Activated T-helper 1 cell treated with anti-CD3 and anti-CD28 coated beads, Interleukin-12 subunit alpha, Interleukin-12 subunit beta, Interleukin-2, Interleukin-4 antibody, amounts not matched to agents 30 ng/mL and 10 ng/mL and 1 ng/mL, durations not matched to agents 14 hours and 24 hours and 36 hours (primary cell): ENCODE data around the gene RPS14. TPM values are rescaled to one million over a fixed set of nuclear protein-coding genes. Genes with fewer than 3 reads are reported as not detected.
A peak's percentile ranks its signal among the peaks of the same experiment; 100 is the strongest.

Source experiments
- DNase-seq: peaks from one replicate; pipeline ENCODE4 v3.0.0; 2021; ENCODE audit warnings: low spot score
- H3K27ac Mint-ChIP-seq: one replicate; pipeline ENCODE4 v1.8.0; 2021; ENCODE audit warnings: mild to moderate bottlenecking, mixed read lengths
- H3K27me3 Mint-ChIP-seq: one replicate; pipeline ENCODE4 v1.8.0; 2022; ENCODE audit warnings: mild to moderate bottlenecking, moderate library complexity, mixed read lengths; ENCODE audit not compliant: insufficient read depth
- H3K36me3 Mint-ChIP-seq: one replicate; pipeline ENCODE4 v1.8.0; 2021; ENCODE audit warnings: low read depth, mixed read lengths
- H3K4me1 Mint-ChIP-seq: one replicate; pipeline ENCODE4 v1.8.0; 2021; ENCODE audit warnings: low read depth, mixed read lengths
- H3K4me3 Mint-ChIP-seq: one replicate; pipeline ENCODE4 v1.8.0; 2021; ENCODE audit warnings: mild to moderate bottlenecking, moderate library complexity, mixed read lengths
- H3K9me3 Mint-ChIP-seq: one replicate; pipeline ENCODE4 v1.8.0; 2021; ENCODE audit warnings: mixed read lengths
- intact Hi-C: fragments of 100-400 bp; cut with micrococcal nuclease; formaldehyde crosslinking; loops from one replicate; pipeline ENCODE4 v1.15.1; 2024
- total RNA-seq: library from RNA; stranded (reverse); gene quantifications from 2 replicates; pipeline ENCODE4 v1.2.3, GENCODE V29; 2022

RPS14 gene
- 2,328 and 2,429 TPM in 2 replicates for total RNA-seq

GRCh38 chr5:150449517-150450339 is at the start of gene RPS14:
TSS of gene RPS14 (minus strand) at chr5:150449739. CDS start at chr5:150447733, 2,006 bp downstream.
- peaks cover 40% of the 10 kb centered on the region for H3K4me1 Mint-ChIP-seq
- H3K27ac Mint-ChIP-seq = peak within 1 kb of the TSS; percentile 100
- peak; percentile 91 for DNase-seq
- intact Hi-C loops = loop anchor here (1.0 to 5.0 kb wide), 14 partner anchors 9 to 1322 kb away; partner anchors contain the start of genes CD74, DCTN4, G3BP1 and HMGXB3
- H3K4me3 Mint-ChIP-seq = peak within 1 kb of the TSS; percentile 92
- no peaks in the 10 kb centered on the region for H3K9me3 Mint-ChIP-seq
- peaks cover 41% of the 10 kb centered on the region for H3K36me3 Mint-ChIP-seq
- peaks cover 2% of the 10 kb centered on the region for H3K27me3 Mint-ChIP-seq

- Mint-ChIP-seq H3K27me3 (peaks cover 1% of the 10 kb centered on the region), H3K4me1 (no peaks in the 10 kb centered on the region), H3K9me3 (no peaks in the 10 kb centered on the region), H3K4me3 (no peak overlapping the region), H3K36me3 (no peaks in the 10 kb centered on the region), H3K27ac (no peak overlapping the region)
- no peak for DNase-seq
- intact Hi-C loops = no loop called here
Observed at GRCh38 chr5:150498971-150499370, 49.4 kb upstream of the RPS14 start.

- Mint-ChIP-seq H3K9me3 (no peaks in the 10 kb centered on the region), H3K4me3 (no peak overlapping the region), H3K4me1 (no peaks in the 10 kb centered on the region), H3K27me3 (peaks cover 1% of the 10 kb centered on the region), H3K27ac (no peak overlapping the region), H3K36me3 (no peaks in the 10 kb centered on the region)
- intact Hi-C loops = no loop called here
- no peak for DNase-seq
Observed at GRCh38 chr5:150498501-150498900, 49.0 kb upstream of the RPS14 start.

GRCh38 chr5:150497989-150498317 is 48.4 kb upstream of the RPS14 start:
- H3K27ac Mint-ChIP-seq = no peak overlapping the region
- no peak for DNase-seq
- no peaks in the 10 kb centered on the region for H3K4me1 Mint-ChIP-seq
- H3K4me3 Mint-ChIP-seq = no peak overlapping the region
- intact Hi-C loops = no loop called here
- H3K27me3 Mint-ChIP-seq = peaks cover 1% of the 10 kb centered on the region
- no peaks in the 10 kb centered on the region for H3K36me3 Mint-ChIP-seq
- no peaks in the 10 kb centered on the region for H3K9me3 Mint-ChIP-seq

GRCh38 chr5:150497274-150497988 is 47.9 kb upstream of the RPS14 start:
- H3K27me3 Mint-ChIP-seq = peaks cover 1% of the 10 kb centered on the region
- H3K27ac Mint-ChIP-seq = no peak overlapping the region
- no peak overlapping the region for H3K4me3 Mint-ChIP-seq
- no peak for DNase-seq
- H3K9me3 Mint-ChIP-seq = no peaks in the 10 kb centered on the region
- no peaks in the 10 kb centered on the region for H3K36me3 Mint-ChIP-seq
- no peaks in the 10 kb centered on the region for H3K4me1 Mint-ChIP-seq
- intact Hi-C loops = no loop called here

- H3K9me3 Mint-ChIP-seq = no peaks in the 10 kb centered on the region
- no peak overlapping the region for H3K4me3 Mint-ChIP-seq
- intact Hi-C loops = no loop called here
Observed at GRCh38 chr5:150496534-150496933, 47.0 kb upstream of the RPS14 start.

GRCh38 chr5:150496098-150496497 is 46.6 kb upstream of the RPS14 start:
- no peaks in the 10 kb centered on the region for H3K27me3 Mint-ChIP-seq
- H3K27ac Mint-ChIP-seq = no peak overlapping the region
- DNase-seq = no peak
- intact Hi-C loops = no loop called here
- H3K4me1 Mint-ChIP-seq = no peaks in the 10 kb centered on the region
- H3K4me3 Mint-ChIP-seq = no peak overlapping the region
- no peaks in the 10 kb centered on the region for H3K9me3 Mint-ChIP-seq
- no peaks in the 10 kb centered on the region for H3K36me3 Mint-ChIP-seq

More at GRCh38 chr5:150496534-150496933, 47.0 kb upstream of the RPS14 start:
- no peaks in the 10 kb centered on the region for H3K27me3 Mint-ChIP-seq
- no peaks in the 10 kb centered on the region for H3K36me3 Mint-ChIP-seq
- H3K4me1 Mint-ChIP-seq = no peaks in the 10 kb centered on the region
- H3K27ac Mint-ChIP-seq = no peak overlapping the region
- no peak for DNase-seq

- DNase-seq = no peak
- H3K27me3 Mint-ChIP-seq = peaks cover 1% of the 10 kb centered on the region
- no peaks in the 10 kb centered on the region for H3K4me1 Mint-ChIP-seq
- no peaks in the 10 kb centered on the region for H3K9me3 Mint-ChIP-seq
- H3K4me3 Mint-ChIP-seq = no peak overlapping the region
- intact Hi-C loops = no loop called here
- no peak overlapping the region for H3K27ac Mint-ChIP-seq
- no peaks in the 10 kb centered on the region for H3K36me3 Mint-ChIP-seq
Observed at GRCh38 chr5:150492621-150493020, 43.1 kb upstream of the RPS14 start.

- intact Hi-C loops = no loop called here
- no peaks in the 10 kb centered on the region for H3K36me3 Mint-ChIP-seq
- H3K27ac Mint-ChIP-seq = no peak overlapping the region
Observed at GRCh38 chr5:150491876-150492275, 42.3 kb upstream of the RPS14 start.

GRCh38 chr5:150490754-150491153 is 41.2 kb upstream of the RPS14 start:
- Mint-ChIP-seq H3K36me3 (no peaks in the 10 kb centered on the region), H3K4me1 (no peaks in the 10 kb centered on the region), H3K4me3 (no peak overlapping the region), H3K27ac (no peak overlapping the region), H3K9me3 (no peaks in the 10 kb centered on the region), H3K27me3 (peaks cover 6% of the 10 kb centered on the region)
- DNase-seq = no peak
- intact Hi-C loops = no loop called here

More at GRCh38 chr5:150491876-150492275, 42.3 kb upstream of the RPS14 start:
- Mint-ChIP-seq H3K9me3 (no peaks in the 10 kb centered on the region), H3K27me3 (peaks cover 6% of the 10 kb centered on the region), H3K4me3 (no peak overlapping the region), H3K4me1 (no peaks in the 10 kb centered on the region)
- no peak for DNase-seq

GRCh38 chr5:150490296-150490669 is 40.7 kb upstream of the RPS14 start:
- Mint-ChIP-seq H3K27me3 (peaks cover 6% of the 10 kb centered on the region), H3K4me1 (no peaks in the 10 kb centered on the region), H3K36me3 (no peaks in the 10 kb centered on the region), H3K27ac (no peak overlapping the region), H3K4me3 (no peak overlapping the region), H3K9me3 (no peaks in the 10 kb centered on the region)
- intact Hi-C loops = no loop called here
- DNase-seq = no peak

- Mint-ChIP-seq H3K9me3 (no peaks in the 10 kb centered on the region), H3K4me3 (no peak overlapping the region), H3K27me3 (peaks cover 11% of the 10 kb centered on the region), H3K27ac (no peak overlapping the region), H3K36me3 (no peaks in the 10 kb centered on the region), H3K4me1 (no peaks in the 10 kb centered on the region)
- DNase-seq = no peak
- intact Hi-C loops = no loop called here
Observed at GRCh38 chr5:150489360-150490295, 40.1 kb upstream of the RPS14 start.
